ENCODE results near the gene UPF1.

GRCh38 chr19:18849838-18850400, 18.2 kb downstream of the UPF1 start:
- TF ChIP-seq, protein P1, sequence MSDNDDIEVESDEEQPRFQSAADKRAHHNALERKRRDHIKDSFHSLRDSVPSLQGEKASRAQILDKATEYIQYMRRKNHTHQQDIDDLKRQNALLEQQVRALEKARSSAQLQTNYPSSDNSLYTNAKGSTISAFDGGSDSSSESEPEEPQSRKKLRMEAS (IDR thresholded peaks at IDR 0.05; ENCODE audit: low read depth), result no peak
- TF ChIP-seq SMC3 (IDR thresholded peaks at IDR 0.05; ENCODE audit: low read depth, low read length) (no peak), JUND (IDR thresholded peaks at IDR 0.05) (no peak), EP300 (IDR thresholded peaks at IDR 0.05; ENCODE audit: borderline replicate concordance in 1 of 2, low read depth in 1 of 2, low read length in 1 of 2) (no peak)
- TF ChIP-seq, protein P2, sequence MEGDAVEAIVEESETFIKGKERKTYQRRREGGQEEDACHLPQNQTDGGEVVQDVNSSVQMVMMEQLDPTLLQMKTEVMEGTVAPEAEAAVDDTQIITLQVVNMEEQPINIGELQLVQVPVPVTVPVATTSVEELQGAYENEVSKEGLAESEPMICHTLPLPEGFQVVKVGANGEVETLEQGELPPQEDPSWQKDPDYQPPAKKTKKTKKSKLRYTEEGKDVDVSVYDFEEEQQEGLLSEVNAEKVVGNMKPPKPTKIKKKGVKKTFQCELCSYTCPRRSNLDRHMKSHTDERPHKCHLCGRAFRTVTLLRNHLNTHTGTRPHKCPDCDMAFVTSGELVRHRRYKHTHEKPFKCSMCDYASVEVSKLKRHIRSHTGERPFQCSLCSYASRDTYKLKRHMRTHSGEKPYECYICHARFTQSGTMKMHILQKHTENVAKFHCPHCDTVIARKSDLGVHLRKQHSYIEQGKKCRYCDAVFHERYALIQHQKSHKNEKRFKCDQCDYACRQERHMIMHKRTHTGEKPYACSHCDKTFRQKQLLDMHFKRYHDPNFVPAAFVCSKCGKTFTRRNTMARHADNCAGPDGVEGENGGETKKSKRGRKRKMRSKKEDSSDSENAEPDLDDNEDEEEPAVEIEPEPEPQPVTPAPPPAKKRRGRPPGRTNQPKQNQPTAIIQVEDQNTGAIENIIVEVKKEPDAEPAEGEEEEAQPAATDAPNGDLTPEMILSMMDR (IDR thresholded peaks at IDR 0.05), result no peak

Measured in SK-N-SH (cell line).